Measurements from ENCODE around the gene PDE4A.
"Not testable (repeated sequence)": the region's sequence is repeated elsewhere in the genome, so short reads cannot be mapped to it uniquely, and the experiment has no call there.

Gene PDE4A

GRCh38 chr19:10420444-10421239, at the start of gene PDE4A:
TSS of gene PDE4A (plus strand) at chr19:10420538. CDS start at chr19:10420765, 227 bp downstream.
- TF ChIP-seq CTCF (conservative IDR thresholded peaks at IDR 0.05; ENCODE audit: low read depth, low read length): peak; percentile 58
- peak within 1 kb of the TSS; percentile 65 for H3K4me3 ChIP-seq (ENCODE audit: low read depth, low read length)
- peak; percentile 60 for DNase-seq (ENCODE audit: low read depth)

GRCh38 chr19:10372690-10373089, 47.6 kb upstream of the PDE4A start:
- TF ChIP-seq CTCF (conservative IDR thresholded peaks at IDR 0.05; ENCODE audit: low read depth, low read length): no peak
- no peak overlapping the region for H3K4me3 ChIP-seq (ENCODE audit: low read depth, low read length)
- DNase-seq (ENCODE audit: low read depth): no peak

GRCh38 chr19:10374931-10375330, 45.4 kb upstream of the PDE4A start:
- TF ChIP-seq CTCF (conservative IDR thresholded peaks at IDR 0.05; ENCODE audit: low read depth, low read length): no peak
- H3K4me3 ChIP-seq (ENCODE audit: low read depth, low read length): no peak overlapping the region
- no peak for DNase-seq (ENCODE audit: low read depth)

GRCh38 chr19:10377140-10377640, 43.1 kb upstream of the PDE4A start:
- DNase-seq (ENCODE audit: low read depth): not testable (repeated sequence)

GRCh38 chr19:10378124-10378523, 42.2 kb upstream of the PDE4A start:
- no peak overlapping the region for H3K4me3 ChIP-seq (ENCODE audit: low read depth, low read length)
- DNase-seq (ENCODE audit: low read depth): no peak
- no peak for TF ChIP-seq CTCF (conservative IDR thresholded peaks at IDR 0.05; ENCODE audit: low read depth, low read length)

More at GRCh38 chr19:10377140-10377640, 43.1 kb upstream of the PDE4A start:
- H3K4me3 ChIP-seq (ENCODE audit: low read depth, low read length): not testable (repeated sequence)

GRCh38 chr19:10379880-10380312, 40.4 kb upstream of the PDE4A start:
- no peak for TF ChIP-seq CTCF (conservative IDR thresholded peaks at IDR 0.05; ENCODE audit: low read depth, low read length)
- H3K4me3 ChIP-seq (ENCODE audit: low read depth, low read length): peak overlapping the region; percentile 78
- DNase-seq (ENCODE audit: low read depth): no peak

- H3K4me3 ChIP-seq (ENCODE audit: low read depth, low read length): peak within 1 kb of the TSS; percentile 78
- no peak for TF ChIP-seq CTCF (conservative IDR thresholded peaks at IDR 0.05; ENCODE audit: low read depth, low read length)
- peak; percentile 99 for DNase-seq (ENCODE audit: low read depth)
Measured at GRCh38 chr19:10380313-10381102, 39.8 kb upstream of the PDE4A start, which contains the start of gene TYK2. TSS of gene TYK2 (minus strand) at chr19:10380572. CDS start at chr19:10378406, 2,166 bp downstream.

GRCh38 chr19:10383223-10383499, 37.2 kb upstream of the PDE4A start:
- not testable (repeated sequence) for H3K4me3 ChIP-seq (ENCODE audit: low read depth, low read length); DNase-seq (ENCODE audit: low read depth)
